Measurements from ENCODE around the gene CYB561D1. TPM values are rescaled to one million over a fixed set of nuclear protein-coding genes. Genes with fewer than 3 reads are reported as not detected.

Gene CYB561D1
- total RNA-seq, 4 donors from 2014 or later: 1.7 to 24.0 (median 20.9) TPM

- no peaks in the 10 kb centered on the region for H3K27me3 ChIP-seq
- H3K36me3 ChIP-seq: peaks cover 0 to 26% (median 0%) of the 10 kb centered on the region in 3 donors
- TF ChIP-seq CTCF (IDR thresholded peaks at IDR 0.05) (no peak), POLR2A (IDR thresholded peaks at IDR 0.05) (no peak)
- H3K4me3 ChIP-seq: no peak overlapping the region
- no peak for DNase-seq
- no peak overlapping the region for H3K27ac ChIP-seq
- no peaks in the 10 kb centered on the region for H3K9me3 ChIP-seq
- peaks cover 2 to 21% (median 9%) of the 10 kb centered on the region in 4 donors for H3K4me1 ChIP-seq
Observed at GRCh38 chr1:109491372-109491771, 2.5 kb upstream of the CYB561D1 start.

GRCh38 chr1:109492779-109493178 lies 1.1 kb upstream of the CYB561D1 start:
- Histone ChIP-seq H3K27me3 (no peaks in the 10 kb centered on the region), H3K4me3 (no peak overlapping the region), H3K4me1 (peaks cover 2 to 28% (median 9%) of the 10 kb centered on the region in 4 donors), H3K9me3 (no peaks in the 10 kb centered on the region), H3K36me3 (peaks cover 0 to 36% (median 0%) of the 10 kb centered on the region in 3 donors), H3K27ac (no peak overlapping the region)
- no peak for DNase-seq
- no peak for TF ChIP-seq CTCF (IDR thresholded peaks at IDR 0.05)
- no peak for TF ChIP-seq POLR2A (IDR thresholded peaks at IDR 0.05)

- Histone ChIP-seq H3K27ac (no peak overlapping the region), H3K4me3 (peak overlapping the region in 1 of 4 donors; percentile 99), H3K4me1 (peaks cover 2 to 32% (median 9%) of the 10 kb centered on the region in 4 donors), H3K9me3 (no peaks in the 10 kb centered on the region), H3K27me3 (no peaks in the 10 kb centered on the region), H3K36me3 (peaks cover 0 to 35% (median 0%) of the 10 kb centered on the region in 3 donors)
- TF ChIP-seq POLR2A (IDR thresholded peaks at IDR 0.05): no peak
- no peak for DNase-seq
Observed at GRCh38 chr1:109493227-109493626, 667 bp upstream of the CYB561D1 start.

- DNase-seq: no peak
- Histone ChIP-seq H3K27ac (no peak overlapping the region), H3K4me3 (no peak overlapping the region), H3K4me1 (peaks cover 2 to 51% (median 9%) of the 10 kb centered on the region in 4 donors), H3K36me3 (peaks cover 0 to 21% (median 0%) of the 10 kb centered on the region in 3 donors), H3K9me3 (no peaks in the 10 kb centered on the region), H3K27me3 (no peaks in the 10 kb centered on the region)
- TF ChIP-seq POLR2A (IDR thresholded peaks at IDR 0.05) (no peak), CTCF (IDR thresholded peaks at IDR 0.05) (no peak)
Observed at GRCh38 chr1:109495738-109496137, 1.8 kb downstream of the CYB561D1 start.

GRCh38 chr1:109497449-109498160 lies 3.7 kb downstream of the CYB561D1 start:
- Histone ChIP-seq H3K36me3 (peaks cover 0 to 21% (median 0%) of the 10 kb centered on the region in 3 donors), H3K9me3 (no peaks in the 10 kb centered on the region), H3K27ac (peak overlapping the region in 1 of 4 donors; percentile 10), H3K27me3 (no peaks in the 10 kb centered on the region), H3K4me1 (peaks cover 2 to 65% (median 13%) of the 10 kb centered on the region in 4 donors), H3K4me3 (no peak overlapping the region)
- no peak for DNase-seq
- TF ChIP-seq POLR2A (IDR thresholded peaks at IDR 0.05) (no peak), CTCF (IDR thresholded peaks at IDR 0.05) (no peak)

GRCh38 chr1:109498161-109498801 lies 4.4 kb downstream of the CYB561D1 start:
- H3K27ac ChIP-seq: peak overlapping the region in 1 of 4 donors; percentile 10
- no peaks in the 10 kb centered on the region for H3K9me3 ChIP-seq
- H3K4me1 ChIP-seq: peaks cover 2 to 63% (median 13%) of the 10 kb centered on the region in 4 donors
- no peak for DNase-seq
- no peaks in the 10 kb centered on the region for H3K27me3 ChIP-seq
- H3K4me3 ChIP-seq: no peak overlapping the region
- TF ChIP-seq POLR2A (IDR thresholded peaks at IDR 0.05): no peak
- peak in 4 of 6 experiments; percentile 37 to 52 (median 44) for TF ChIP-seq CTCF (IDR thresholded peaks at IDR 0.05)
- H3K36me3 ChIP-seq: peaks cover 0 to 21% (median 0%) of the 10 kb centered on the region in 3 donors
